ENCODE measurements around the gene EDRF1.

The EDRF1 gene

DNA sequence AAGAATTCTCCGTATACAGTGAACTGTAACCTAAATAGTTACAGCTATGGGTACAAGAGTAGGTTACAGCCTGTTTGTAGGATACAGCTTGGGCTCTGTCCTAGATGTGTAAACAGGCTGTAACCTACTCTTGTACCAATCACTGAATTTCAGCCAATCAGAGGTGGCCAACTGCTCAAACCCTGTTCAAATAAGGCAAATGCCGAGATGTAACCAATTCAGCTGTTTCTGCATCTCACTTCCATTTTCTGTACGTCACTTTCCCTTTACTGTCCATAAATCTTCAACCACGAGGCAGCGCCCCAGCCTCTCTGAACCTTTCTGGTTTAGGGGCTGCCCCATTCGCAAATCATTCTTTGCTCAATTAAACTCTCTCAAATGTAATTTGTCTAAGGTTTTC, 64.4 kb downstream of the EDRF1 start:
- H3K4me3 ChIP-seq (ENCODE audit: low read depth, low read length) = no peak overlapping the region

DNA sequence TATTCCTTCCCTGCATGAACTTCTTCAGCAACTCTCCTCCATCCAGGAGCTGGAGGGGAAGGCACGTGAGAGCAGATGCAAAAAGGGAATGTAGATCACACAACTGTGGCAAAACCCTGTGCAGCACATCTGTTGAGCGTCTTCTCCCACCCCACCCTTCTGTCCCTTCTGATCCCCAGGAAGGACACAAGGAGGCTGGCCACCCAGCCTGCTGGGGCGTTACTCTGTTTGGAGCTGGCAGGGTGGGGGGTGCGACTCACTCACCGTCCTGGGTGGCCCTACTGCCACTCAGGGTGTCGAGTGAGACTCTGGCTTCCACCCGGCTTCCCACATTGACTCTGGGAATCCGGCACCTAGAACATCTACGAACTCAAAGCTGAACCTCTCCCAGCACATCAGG, 66.3 kb downstream of the EDRF1 start:
- no peak overlapping the region for H3K4me3 ChIP-seq (ENCODE audit: low read depth, low read length)

DNA sequence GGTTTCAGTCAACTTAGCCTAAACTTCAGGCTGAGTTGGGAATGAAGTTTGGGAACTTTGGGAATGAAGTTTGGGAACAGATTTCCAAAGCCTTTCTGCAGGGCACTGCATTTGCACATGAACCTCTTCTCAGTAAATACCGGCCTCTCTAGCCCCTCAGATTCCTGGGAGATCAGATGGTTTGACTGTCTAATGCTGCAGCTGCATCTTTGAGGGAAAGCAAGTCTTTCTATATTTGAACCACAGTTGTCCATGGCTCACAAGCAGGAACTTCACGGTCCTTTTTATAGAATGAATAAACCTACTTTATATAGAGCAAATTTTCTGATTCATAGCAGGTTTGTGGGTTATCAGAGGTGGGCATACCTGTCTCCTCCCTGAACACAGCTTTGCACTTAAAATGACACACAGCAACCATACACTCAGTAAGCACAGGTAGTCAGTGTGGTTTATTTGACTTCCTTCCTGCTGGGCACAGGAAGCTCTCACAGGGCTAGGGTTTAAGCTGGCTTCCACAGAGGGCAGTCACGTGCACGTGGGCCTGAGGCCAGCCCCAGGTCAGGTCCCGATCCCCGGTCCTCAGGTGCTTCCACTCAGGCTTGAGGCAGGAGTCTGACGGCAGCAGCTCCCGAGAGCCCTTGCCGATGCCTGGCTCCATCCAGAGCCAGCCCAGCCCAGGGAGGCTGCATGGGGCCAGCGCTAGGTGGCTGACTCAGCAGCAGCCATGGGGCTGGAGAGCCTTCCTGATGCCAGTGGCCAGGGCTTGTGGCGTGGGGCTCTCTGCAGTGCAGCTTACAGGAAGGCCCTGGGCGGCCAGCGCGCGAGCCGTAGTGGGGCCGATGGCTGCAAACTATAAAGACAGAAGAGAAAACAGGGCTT, 68.9 kb downstream of the EDRF1 start:
- no peak overlapping the region for H3K4me3 ChIP-seq (ENCODE audit: low read depth, low read length)

DNA sequence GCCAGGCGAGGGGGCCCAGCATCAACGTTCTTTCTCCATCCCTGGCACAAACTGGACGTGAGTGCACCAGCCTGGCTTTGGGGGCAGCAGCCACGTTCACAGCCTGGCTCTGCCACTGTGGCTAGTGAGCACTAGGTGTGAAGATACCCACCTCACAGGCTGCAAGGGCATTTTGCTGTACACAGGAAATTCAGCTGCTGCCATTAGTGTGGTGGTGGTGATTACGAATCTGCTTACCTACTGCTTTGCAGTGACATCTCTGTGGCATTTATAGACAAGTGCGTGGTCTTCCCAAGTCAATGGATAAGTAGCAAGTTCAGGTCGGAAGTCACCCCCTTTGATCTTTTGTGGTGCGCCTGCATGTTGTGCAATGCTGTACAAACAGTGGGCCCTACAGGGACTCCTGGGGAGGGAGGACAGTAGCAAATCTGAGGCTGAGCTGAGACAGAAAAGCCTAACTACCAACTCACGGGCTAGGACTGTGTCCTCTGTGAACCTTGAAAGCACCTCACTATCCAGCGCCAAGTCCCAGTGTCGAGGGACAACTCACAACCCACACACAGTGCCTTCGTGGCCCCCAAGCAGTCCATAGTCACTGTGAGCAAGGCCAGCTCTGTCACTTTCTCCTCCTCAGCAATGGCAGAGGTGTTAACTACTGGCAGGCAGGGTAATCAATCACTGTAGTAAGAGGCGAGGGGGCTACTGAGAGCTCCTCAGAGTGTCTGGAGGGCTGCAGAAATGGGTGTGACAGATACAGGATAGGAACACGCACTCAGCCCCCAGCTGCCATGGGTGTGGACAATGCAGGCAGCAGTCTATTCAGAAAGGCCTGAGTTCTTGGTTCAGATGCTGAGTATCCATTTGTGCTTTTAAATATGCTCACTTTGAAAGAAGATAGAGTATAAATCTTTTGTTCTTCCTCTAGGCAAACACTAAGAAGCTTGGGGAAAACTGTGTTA, 73.1 kb downstream of the EDRF1 start:
- no peak overlapping the region for H3K4me3 ChIP-seq (ENCODE audit: low read depth, low read length)

DNA sequence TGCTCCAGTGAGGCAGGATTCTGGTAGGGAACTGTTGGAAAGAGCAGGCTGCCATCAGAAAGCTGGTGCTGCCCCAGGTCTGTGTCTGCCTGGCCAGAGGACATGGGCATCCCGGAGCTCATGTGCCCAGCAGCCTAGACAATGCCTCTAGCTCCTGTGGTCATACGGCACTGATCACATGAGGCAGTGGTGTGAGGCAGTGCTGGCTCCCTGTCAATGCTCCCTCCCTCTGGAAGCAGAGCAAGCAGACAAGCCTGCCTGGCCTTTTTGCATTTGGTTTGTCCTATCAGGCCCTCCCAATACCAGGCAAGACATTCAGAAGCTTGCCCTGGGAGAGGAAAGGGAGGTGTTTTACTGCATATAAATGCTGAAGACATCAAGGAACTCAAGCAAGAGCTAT, 75.6 kb downstream of the EDRF1 start:
- H3K4me3 ChIP-seq (ENCODE audit: low read depth, low read length) = no peak overlapping the region

DNA sequence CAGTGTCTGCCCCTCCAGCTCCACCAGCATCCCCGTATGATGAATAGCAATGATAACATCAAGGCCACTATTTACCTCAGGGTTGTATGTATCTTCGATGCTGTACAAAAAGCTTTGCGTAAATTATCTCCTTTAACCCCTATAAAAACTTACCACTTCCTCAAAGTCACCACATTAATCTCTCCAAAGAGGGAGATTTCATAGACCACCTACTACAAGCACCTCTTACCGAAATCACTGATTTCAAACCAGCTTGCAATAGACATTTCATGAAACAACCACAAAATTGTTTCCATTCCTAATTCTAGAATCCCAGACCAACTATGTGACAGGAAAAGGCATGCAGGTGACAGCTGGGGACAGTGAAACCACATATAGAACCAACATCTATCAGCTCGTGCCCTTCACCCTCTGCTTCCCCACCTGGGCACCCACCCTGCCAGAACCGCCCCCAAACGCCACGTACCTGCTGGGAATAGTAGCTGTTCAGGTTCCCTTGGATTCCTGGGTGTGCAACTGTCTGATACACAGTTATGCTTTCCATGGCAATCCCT, 76.2 kb downstream of the EDRF1 start:
- H3K4me3 ChIP-seq (ENCODE audit: low read depth, low read length) = no peak overlapping the region

DNA sequence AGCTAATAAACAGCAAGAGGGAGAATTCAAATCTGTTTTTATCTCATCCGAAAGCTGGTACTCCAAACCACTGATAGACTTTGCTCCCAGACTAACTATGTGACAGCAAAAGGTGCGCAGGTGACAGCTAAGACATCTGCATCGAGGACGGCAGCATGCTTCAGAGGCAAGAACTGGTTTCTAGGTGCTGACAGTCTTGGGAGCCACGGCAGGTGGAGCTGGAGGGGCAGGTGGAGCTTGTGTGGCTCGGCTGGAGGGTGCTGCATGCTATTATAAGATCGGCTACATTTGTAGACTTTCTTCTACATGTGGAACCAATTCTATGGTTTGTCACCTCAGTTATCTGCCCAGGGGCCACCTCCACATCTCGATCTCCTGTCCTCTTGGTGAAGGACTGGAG, 77.9 kb downstream of the EDRF1 start:
- H3K4me3 ChIP-seq (ENCODE audit: low read depth, low read length) = no peak overlapping the region

DNA sequence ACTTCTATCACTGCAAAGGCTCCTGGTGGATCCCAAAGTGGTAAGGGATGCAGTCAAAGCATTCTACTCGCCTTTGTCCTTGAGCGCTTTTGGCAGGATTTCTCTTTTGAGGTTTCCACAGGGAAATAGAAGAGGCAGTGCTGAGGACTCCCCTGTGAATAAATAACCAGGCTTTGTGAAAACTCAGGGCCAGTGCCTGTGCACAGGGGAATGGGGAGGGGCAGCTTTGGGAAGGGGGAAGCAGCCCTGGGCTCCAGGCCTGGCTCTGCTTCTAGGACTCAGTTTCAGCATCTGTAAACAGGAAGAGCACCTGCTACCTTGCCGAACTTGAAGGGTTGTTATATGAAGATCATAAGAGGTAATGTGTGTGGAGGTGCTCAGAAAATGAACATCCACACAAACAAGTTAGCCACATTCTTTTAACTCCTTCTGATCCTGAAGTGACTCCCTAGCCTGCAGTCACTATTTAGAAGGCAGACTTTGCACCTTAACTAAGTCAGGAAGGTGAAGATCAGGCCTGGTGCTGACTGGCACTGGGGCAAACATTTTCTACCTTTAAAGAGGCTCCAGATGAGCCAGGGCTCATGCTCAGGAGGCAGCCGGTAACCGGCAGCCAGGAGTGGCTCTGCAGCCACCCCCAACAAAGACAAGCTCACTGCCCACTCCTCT, 78.6 kb downstream of the EDRF1 start:
- no peak overlapping the region for H3K4me3 ChIP-seq (ENCODE audit: low read depth, low read length)

DNA sequence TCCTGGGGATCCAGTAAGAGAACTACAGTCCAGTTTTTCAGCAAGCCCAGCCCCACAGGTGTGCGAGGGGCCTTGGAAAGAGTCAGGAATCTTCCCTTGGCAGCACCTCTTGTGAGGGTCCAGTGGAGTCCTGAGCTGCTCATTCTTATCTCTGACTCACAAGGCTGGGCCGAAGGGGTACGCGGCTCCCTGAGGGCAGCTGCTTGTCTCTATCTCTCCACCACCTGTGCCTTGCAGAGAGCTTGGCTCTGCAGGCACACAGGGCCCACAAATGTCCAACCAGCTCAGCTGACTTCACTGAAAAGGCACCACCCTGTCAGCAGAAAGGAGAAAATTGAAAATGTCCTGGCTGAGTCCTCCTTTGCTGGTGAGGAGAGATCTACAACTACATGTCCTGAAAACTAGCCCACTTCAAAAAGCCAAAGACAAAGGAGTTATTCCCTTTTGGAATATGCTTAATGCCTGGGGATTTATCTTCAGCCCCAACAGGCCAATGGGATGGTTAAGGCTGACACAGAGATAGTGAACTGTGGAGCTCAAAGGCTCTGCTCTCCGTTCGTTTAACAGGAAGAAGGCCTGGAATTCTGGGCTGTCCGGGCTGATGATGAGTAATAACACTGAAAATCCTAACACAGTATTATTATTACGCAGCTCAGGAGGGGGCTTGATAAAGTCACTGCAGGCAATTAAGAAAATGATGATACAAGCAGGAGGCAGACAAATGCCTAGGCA, 80.1 kb downstream of the EDRF1 start:
- no peak overlapping the region for H3K4me3 ChIP-seq (ENCODE audit: low read depth, low read length)

DNA sequence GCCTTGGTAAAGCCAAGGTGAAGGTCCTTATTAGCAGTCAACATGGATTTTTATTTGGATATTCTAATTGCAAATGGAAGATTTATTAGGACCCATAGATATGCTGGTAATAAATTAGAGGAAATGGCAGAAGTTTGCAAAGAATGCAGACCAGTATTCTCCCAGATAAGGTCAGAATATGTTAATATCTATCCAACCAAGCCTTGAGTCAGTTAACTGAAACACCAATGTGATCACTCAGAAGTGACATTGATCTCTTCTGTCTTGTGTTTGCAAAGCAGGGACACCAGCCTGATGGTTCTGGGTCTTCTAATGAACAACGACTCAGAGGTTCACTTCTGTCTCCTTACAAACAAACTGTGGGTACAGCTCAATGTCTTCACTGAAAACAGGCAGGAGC, 82.1 kb downstream of the EDRF1 start:
- H3K4me3 ChIP-seq (ENCODE audit: low read depth, low read length) = no peak overlapping the region

DNA sequence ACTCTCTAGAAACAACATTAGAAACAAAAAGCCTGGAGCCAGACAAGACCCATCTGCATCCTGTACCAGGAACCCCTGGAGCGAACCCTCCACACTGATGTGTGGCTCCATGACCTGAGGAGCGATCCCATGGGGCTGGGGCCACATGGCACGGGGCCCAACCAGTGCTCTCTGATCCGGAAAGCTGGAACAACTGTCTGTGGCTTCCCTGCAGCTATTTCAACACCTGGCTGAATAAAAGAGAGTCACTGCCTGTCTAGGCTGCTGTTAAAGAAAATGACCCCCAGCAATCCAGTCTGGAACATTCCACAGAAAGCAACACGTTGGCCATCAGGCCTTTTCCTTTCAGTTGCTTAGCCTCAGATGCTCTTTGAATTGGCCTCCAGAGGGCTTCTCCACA, 82.6 kb downstream of the EDRF1 start:
- H3K4me3 ChIP-seq (ENCODE audit: low read depth, low read length) = no peak overlapping the region

DNA sequence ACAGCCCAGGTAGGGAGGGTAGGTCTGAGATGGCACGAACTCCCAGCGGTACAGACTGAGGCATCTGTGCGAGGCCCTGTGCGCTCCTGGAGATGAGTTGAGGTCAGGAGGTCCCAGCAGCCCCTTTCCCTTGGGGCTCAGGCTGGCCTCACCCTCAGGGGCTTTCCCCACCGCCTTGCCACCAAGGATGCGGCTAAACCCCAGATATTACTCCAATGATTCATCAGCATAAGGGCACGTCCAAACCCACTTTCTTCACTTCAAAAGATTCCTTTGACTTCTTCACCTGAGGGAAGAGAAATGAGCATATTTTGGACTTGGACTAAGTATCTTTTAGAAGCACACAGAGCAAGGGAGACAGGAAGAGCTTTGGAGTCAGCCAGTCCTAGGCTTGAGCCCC, 83.2 kb downstream of the EDRF1 start:
- no peak overlapping the region for H3K4me3 ChIP-seq (ENCODE audit: low read depth, low read length)

DNA sequence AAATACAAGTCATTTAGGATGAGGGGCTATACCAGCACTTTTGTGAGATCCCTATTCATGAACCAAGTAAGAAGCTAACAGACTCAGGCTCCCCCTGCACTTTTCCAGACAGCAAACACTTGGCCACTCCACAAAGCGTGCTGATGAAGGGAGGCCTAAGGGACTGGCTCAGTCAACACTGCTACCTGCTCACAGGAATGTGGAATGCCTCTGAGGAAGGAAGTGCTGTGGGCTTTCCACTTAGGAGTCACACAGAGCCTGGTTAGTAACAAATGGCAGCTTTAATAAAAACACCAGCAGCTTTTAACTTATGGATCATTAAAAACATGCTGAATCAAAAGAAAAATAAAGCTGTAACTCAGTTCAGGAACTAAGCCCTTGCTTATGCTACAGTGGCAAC, 88.5 kb downstream of the EDRF1 start:
- H3K4me3 ChIP-seq (ENCODE audit: low read depth, low read length) = no peak overlapping the region

DNA sequence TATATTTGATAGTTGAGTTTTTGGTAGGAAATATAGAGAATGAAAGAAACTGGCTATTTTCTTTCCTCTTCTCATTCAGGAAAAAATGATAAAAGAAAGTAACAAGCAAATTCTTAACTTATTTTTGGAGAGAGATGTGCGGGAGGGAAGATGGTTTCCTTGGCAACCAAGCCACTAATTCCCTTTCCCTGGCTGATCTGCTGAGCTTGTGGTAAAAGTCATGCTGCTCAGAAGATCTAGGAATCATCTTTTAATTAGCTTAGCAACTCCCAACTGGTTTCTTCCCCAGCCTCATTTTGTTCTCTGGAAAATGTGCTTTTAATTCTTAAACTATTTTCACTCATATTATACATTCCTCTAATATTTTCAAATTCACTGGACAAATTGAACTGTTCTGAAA, 91.7 kb downstream of the EDRF1 start:
- H3K4me3 ChIP-seq (ENCODE audit: low read depth, low read length) = no peak overlapping the region

DNA sequence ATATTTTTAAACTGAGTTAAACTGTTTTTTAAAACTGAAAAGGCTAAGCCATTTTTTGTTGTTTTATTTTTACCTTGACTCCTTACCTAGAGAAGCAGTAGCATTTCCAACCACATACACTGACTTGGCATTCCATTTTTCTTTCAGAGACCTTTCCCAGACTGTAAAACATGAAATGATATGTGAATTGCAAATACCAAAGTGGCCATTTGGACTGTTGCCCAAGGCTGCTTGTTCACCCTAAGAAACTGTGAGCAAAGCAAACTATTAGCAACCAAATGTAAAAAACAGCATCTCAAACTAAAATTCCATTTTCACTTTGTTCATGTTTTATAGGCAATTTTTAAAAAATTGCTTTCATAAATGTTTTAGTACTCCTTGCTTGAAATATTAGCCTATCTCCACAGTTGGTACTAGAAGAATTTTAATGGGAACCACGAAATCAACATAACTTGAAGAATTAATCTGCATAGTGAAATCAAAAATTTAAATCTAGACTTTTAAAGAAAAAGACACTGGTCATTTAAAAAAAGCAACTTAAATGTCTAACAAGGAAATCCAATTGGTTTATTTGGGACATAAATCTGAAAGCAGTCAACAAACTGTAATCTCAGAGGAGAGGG, 92.7 kb downstream of the EDRF1 start:
- H3K4me3 ChIP-seq (ENCODE audit: low read depth, low read length) = no peak overlapping the region

Data from iPS-11a (cell line).